ENCODE measurements around the gene PAXX.

The PAXX gene

DNA sequence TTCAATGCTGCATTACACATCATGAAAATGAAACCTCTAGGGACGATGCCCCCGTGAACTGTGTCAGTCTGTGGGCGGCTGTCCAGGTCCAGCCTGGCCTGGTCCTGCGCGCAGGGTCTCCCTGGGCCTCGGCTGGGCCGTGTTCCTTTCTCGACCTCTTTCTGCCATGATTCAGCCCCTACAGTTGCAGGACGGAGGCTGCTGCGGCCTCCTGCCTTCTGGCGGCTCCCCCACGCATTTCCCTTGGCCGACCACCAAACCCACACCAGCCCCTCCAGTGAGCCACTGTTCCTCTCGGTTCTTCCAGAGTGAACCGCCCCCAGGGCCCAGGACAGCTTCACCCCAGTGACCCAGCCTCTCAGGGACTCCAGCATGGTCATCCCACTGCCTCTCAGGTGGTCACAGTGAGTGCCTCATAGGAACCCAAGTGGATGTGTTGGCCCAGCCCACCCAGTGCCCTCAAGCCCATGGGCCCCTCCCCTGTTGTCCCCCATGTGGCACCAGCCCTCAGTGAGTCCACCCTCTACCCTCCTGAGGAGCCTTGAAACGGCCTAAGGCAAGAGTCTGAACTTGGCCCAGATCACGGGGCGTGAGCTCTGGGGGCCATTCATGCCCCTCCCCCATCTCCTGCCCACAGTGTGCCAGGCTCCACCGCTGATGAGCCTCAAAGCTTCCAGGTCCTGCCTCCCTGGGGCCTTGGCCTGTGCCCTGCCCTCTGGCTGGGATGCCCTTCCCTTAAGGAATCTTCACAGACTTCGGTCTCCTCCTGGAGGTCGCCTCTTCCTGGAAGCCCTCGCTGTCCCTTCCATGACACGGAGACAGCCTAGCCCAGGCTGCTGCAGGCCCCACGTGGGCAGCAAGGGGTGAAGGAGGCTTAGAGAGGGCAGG lies 14.1 kb downstream of the PAXX start:
- DNase-seq, result no peak

DNA sequence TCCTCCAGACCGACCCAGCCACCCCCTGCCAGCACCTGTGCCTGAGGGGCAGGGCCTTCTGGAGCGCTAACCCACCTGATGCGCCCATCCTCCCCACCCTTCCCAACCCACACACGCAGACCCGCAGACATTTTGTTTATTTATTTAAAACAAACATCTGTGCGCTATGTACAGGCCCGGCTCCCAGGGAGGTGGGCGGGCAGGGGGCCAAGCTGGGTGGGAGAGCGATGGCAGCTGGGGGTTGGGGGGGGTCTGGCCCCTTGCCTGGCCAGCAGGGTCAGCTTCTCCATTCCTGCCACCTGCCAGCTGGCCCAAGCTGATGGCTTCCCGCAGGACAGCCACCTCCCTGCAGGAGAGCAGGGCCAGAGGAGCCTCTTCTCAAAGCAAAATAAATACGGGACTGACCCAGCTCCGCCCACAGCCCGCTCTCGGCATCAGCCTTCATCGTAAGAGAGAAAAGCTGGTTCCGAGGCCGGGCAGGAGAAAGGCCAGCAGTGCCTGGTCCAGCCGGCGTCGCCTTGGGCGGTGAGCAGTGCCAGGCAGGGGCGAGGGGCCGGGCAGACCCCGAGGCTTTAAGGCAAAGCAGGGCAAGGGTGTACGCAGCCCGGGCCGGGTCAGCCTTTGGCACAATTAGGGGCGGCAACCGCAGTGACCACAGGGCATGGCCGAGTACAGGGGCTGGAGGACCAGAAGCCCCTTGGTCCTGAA lies 15.0 kb downstream of the PAXX start:
- no peak for DNase-seq

DNA sequence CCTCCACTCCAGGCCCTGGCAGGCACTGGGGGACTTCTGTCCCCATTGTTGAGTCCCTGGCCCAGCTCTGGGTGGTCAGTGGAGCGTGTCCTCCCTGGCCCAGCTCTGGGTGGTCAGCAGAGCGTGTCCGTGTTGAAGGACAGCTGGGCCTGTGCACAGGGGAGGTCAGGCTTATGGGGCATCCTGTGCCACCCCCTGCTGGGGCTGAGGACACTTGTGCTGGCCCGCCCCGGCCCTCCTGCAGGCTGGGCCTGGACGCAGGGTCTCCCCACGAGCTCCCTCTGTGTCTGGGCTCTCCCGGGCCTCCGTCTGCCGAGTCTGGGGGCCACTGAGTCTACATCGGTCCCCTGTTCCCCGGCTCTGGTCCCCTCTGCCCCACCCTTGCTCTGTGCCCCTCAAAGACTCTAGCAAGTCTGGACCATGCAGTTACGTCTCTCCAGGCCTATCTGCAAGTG lies 15.6 kb downstream of the PAXX start:
- DNase-seq, result no peak

DNA sequence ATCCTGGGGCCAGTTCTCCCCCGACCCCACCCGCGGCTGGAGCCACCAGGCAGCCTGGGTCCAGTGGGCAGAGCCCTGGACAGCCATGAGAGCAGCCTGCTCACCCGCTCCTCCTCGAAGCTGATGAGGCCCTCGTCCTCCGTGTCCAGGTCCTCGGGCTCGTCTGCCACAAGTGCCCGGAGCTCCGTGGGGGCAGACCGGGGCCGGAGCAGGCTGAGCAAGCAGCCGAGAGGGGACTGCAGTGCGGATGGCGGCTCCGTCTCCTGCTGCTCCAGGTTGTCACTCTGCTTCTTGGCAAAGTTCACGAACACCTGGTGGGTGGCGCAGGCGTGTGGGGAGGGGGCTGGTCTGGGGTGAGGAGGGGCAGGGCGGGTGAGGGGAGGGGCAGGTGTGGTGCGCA lies 16.1 kb downstream of the PAXX start:
- DNase-seq, result no peak

DNA sequence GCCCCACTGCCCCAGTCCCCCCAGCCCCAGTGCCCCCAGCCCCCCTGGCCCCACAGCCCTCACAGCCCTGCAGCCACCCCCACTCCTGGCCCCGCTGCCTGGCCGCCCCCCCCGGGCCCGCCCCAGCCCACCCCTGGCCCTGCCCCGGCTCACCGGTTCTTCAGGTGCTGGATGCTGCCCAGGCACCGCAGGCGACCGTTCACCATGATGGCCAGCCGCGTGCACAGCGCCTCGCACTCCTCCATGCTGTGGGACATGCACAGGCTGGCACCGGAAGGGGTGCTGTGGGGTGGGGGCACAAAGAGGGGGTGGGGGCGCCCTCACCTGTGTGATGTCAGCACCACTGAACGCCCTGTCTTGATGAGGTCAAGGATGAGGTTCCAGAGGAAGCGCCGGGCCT lies 17.0 kb downstream of the PAXX start:
- no peak for DNase-seq

DNA sequence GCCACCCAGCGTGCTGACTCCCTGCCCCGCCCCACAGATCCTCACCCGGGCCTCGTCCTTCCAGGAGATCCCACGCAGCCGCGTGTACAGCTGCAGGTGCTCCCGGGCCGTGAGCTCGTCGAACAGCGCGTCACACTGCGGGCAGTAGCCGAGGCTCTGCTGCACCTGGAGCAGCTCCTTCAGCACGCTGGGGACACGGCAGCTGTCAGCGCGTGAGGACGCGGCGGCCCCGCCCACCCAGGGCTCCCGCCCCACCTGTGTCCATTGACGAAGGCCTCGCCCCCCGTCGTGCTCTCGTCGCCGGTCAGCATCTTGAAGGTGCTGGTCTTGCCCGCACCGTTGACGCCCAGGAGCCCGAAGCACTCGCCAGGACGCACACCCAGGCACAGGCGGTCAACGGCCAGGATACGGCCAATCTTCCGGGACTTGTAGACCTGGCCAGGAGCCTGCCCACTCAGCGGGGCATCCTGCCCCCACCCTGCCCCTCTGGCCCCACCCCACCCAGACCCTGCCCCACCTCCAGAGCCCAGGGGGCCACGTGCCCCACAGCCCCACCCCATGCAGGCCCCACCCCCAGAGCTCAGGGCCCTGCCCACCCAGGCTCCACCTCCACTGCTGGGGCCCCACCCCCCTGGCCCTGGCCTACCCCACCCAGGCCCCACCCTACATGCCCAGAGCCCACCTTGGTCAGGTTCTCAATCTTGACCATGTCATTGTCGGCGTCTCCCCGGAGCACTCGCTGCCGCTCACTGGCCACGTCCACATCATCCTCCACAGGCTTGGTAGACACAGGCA lies 17.9 kb downstream of the PAXX start:
- DNase-seq, result no peak

DNA sequence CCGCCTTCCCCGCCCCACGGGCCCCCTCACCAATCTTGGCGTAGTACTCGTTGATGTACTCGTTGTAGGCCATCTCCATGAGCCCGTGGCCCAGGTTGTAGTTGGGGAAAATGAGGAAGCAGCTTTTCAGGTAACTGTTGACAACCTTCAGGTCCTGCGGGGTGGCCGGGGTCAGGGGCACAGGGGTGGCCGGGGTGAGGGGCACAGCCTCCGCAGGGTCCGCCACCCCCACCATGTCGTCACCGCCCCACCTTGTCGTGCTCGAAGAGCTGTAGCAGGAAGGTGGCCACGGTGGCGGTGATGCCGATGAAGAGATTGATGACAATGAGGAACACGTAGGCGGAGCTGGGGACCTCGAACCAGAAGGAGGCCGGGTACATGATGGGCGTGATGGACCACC lies 18.9 kb downstream of the PAXX start:
- no peak for DNase-seq

DNA sequence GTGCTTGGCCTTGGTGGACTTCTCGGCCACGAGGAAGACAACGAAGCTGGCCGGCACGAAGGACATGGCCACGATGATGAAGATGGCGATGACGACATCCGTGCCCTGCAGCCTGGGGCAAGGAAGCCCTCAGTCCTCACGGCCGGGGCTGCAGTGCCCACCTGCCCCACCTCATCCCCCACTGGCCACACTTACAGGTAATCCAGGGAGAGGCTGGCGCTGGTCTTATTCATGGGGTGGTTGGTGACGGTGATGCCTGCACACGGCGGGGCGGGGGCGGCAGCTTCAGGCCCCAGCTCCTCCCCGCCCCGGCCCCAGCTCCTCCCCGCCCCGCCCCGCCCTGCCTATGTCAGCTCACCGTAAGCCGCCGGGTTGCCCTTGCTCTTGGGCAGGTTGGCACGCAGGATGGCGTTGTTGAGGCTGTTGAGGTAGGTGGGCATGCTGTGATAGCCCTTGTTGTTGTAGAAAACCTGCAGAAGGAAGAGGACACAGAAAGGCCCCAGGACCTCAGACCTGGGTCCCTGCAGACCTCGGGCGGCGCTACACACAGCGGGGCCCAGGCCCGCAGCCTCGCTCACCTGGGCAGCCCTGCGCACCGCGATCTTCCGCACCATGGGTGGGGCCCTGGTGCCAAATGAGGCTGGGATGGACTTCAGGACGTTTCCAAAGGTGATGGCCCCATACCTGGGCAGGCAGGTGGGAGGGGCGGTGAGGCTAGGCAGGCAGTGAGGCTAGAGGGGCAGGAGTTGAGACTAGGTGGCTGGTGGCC lies 19.9 kb downstream of the PAXX start:
- DNase-seq, result no peak

DNA sequence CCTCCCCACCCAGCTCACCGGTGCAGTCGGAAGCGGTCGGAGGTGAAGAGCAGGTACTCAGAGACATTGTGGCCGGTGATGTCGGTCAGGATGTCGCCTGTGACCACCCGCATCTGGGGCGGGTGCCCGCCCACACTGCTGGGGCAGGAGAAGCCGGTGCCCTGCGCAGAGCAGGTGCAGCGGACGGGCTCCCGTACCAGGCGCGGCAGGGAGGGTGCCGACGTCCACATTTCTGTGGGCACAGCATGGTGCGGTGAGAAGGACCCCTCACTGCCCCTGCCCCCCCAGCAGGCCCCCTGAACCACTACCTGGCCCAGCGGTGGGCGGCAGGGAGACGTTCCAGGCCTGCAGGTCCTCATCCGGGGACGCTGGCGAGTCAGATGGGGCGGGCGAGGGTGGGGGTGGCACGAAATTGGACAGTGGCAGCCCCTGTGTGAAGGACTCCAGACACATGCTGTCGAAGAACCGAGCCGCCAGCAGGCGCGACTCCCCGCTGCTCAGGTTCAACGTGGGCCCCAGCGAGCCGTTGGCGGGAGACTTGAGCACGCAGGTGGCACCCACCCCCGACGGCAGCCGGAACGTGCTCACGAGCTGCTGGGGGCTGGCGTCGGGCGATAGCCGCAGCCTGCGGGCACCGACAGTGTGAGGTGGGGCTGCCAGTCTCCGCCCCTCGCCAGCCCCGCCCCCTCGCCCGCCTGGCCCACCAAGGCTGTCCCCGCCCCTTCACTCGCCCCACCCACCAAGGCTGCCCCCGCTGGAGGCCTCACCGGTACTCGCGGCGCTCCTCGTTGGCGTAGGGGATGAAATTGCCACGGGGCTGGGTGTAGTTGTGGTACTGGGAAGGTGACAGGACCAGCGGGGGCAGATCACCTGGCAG lies 20.7 kb downstream of the PAXX start:
- no peak for DNase-seq

DNA sequence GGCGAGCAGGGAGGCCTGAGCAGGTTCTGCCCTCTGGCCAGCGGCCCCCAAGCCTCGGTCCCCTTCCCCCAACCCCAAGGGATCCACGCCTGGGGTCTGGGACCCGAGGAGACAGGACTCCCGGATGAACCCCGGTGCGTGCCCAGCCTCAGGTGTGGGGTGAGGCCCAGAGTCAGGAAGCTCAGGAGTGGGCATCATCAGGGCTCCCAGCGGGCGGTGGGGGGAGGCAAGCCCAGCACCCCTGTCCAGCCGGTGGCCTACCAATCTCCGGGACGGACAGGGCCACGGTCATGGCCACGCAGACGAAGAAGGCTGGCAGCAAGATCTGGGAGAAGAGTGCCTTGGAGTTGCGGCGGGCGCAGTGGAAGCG lies 21.3 kb downstream of the PAXX start:
- DNase-seq, result no peak

DNA sequence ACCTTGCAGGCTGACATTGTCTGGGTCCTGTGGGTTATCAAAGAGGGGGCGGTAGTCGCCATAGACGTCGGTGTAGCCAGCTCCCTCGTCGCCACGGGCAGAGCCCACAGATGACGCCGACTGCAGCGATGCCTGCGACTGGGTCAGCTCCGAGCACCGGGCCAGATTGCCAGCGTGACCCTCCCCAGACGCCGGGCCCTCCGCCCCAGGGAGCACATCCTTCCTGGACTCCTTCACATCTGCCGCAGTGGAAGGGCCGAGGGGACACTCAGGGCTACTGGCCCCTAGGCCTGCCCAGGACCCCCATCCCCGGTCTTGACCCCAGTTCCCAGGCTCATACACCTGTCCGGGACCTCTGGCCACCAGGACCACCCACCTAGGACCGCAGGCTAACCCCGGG lies 21.9 kb downstream of the PAXX start:
- DNase-seq, result no peak

DNA sequence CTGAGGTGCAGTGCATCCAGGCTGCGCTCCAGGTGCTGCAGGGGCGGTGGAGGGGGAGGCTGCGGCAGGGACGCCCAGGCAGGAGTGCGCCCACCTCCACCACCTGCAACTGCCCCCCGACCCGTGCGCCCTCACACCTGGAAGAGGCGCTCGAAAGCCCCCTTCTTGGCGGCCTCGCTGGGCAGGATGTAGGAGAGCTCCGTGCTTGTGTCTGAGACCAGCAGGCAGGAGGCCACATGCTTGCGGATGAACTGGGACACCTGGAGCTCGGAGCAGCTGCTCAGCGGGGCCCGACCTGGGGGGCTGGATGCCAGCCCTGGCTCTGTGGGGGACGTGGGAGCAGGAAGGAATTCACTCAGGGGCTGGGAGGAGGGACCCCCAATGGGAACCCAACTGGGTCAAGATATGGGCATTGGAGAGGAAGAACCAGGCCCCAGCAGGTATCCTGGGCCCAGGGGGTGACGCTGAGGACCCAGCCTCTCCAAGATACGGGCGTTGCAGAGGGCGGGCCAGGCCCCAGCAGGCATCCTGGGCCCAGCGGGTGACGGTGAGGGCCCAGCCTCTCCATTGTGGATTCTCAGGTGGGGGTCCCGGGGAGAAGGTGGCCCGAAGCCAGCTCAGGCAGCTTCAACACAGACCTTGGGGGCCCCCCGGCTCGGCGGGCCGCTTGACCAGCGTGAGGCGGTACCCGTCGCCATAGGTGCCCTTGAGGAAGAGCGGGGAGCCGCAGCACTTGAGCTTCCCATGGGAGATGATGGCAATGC lies 22.7 kb downstream of the PAXX start:
- DNase-seq, result no peak

DNA sequence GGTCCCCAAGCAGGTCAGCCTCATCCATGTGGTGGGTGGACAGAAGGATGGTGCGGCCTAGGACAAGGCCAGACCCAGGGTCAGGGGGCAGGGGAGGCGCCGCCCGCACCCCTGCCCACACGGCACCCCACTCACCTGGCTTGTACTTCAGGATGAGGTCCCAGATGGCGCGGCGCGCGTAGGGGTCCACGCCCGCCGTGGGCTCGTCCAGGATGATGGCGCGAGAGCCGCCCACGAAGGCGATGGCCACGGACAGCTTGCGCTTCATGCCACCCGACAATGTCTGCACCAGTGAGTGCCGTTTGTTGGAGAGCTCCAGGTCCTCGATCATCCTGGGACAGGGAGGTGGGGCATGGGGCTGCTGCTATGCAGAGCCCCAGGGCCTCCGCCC lies 23.3 kb downstream of the PAXX start:
- DNase-seq, result no peak

DNA sequence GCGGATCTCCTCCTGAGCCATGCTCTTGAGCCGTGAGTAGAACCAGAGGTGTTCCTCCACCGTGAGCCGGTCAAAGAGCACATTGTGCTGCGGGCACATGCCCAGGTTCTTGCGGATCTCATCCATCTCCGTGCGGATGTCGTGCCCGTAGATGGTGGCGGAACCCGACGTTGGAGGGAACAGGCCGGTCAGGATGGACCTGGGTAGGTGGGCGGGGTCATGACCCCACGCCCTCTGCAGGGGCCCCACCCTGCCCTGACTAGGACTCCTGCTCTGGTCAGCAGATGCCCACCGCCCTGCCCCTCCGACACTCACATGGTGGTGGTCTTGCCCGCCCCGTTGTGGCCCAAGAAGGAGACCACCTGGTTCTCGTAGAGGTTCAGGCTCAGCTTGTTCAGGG lies 23.8 kb downstream of the PAXX start:
- no peak for DNase-seq

DNA sequence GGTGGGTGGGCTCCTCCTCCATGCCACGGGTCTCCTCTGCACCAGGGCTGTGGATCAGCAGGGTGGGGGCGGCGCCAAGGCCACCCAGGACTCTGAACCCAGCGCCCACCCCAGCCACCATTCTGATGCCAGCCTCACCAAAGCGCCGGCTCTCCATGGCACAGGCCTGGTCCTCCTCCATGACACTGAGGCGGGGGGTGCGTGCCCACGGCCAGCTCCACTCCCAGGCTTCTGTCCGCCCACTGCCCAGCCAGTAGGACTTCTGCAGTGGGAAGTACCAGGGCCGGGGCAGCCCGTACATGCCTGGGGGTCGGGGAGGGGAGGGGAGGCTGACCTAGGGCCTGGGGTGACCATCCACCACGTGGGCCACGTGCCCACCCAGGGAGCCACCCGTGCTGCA lies 24.2 kb downstream of the PAXX start:
- no peak for DNase-seq

DNA sequence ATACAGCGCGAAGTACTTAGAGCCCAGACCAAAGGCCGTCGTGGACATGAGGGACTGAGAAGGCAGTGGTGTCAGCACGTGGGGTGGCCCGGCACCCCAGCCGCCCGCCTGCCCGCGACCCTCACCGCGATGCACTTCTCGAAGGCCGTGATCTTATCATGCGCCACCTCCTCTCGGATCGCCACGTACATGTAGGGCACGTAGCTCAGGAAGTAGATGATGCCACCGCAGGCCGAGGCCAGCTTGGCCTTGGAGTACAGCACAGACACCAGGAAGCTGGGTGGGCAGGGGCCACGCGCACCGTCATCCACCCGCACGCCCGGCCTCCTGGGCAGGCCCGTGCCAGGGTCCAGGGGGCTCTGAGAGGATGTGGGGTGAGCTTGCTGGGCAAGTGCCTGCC lies 24.8 kb downstream of the PAXX start:
- no peak for DNase-seq

DNA sequence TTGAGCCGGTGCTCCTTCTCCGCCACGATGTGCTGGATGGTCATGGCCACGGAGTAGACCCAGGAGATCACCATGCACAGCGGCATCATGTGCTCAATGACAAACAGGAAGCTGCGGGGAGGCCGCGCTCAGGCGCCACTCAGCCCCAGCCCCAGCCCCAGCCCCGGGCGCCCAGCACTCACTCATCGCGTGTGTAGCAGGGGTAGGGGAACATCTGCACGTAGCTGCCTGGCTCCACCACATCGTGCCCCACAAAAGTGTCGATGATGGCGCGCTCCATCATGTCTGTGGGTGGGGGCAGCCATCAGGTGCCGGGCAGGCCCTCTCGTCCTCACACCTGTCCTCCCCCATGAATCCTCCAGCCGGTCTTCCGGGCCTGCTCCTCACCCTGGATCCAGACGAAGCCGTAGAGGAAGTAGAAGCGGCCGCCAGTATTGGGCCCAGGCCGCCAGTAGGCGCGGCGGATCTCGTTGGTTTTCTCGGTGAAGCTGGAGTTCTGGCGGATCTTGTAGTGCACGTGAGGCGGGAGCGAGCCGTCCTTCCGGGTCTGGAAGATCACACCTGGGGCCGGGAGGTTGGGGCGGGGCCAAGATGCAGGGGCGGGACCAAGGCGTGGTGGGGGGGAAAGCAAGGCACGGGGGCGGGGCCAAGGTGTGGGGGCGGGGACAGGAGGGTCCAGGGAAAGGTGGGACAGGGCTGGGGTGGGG lies 25.7 kb downstream of the PAXX start:
- DNase-seq, result no peak

DNA sequence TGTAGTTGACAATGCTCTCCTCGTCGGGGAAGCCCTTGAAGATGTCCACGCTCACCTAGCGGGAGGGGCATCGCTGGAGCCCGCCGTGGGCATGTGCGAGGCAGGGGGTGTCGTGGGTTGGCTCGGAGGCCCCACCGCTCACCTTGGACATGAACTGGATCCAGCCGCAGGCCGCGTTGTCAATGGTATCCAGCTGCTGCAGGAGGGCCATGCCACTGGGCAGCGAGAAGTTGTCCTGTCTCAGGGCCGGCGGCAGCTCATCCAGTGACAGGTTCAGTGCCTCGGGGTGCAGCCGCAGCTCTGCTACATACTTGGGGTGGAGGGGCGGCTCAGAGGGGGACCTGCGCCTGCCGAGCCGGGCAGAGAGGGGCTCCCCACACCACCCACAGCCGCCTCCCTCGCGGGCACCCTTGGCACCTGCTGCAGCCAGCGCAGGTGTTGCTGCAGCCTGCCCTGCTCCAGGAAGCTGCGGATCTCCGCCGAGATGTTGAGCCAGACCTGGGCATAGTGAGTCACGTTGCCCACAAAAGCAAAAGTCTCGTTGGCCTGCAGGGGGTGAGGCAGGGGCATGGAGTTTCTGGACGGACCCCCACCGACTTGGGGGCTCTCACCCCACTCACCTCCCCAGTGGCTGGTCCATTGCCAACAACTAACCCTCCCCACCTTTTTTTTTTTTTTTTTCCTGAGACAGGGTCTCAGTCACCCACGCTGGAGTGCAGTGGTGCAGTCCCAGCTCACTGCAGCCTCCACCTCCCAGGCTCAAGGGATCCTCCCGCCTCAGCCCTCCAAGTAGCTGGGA lies 26.7 kb downstream of the PAXX start:
- no peak for DNase-seq

DNA sequence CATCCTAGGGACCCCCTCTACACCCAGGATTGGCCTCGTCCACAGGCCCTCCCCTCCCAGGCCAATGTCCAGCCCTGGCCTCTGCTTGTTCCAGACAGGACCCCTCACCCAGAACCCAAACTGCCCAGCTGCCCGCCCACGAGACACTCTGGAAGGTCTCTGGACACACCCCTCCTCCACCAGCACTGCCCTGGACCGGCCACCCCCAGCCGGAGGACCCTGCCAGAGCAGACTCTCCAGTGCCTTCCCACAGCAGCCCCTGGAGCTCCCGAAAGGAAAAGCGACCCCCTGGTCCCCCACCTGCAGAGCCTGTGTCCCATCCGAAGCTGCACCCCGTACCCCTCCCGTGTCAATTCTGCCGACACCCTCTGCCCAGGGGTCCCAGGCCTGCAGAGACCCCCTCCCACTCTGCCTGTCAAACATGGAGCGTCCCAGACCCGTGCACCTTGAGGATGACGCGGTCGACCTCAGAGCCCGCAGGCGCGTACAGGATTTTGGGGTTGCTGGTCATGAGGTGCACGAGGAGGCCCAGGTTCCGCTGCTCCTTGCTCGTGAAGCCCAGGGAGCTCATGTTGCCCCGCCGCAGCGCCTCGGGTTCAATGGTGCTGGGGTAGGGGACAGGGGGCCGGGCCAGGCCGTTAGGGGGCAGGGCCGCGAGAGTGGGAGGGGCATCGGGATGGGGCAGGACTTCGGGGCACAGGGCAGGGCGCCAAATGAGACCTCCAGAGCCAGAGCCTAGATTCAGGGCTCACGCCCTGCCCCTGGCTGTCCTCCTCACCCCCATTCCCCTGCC lies 27.9 kb downstream of the PAXX start:
- DNase-seq, result no peak
